HG02763 (cell line): Measurements from ENCODE around the gene UCK1.
"Not testable (repeated sequence)": the region's sequence is repeated elsewhere in the genome, so short reads cannot be mapped to it uniquely, and the experiment has no call there.

Experiments
- ATAC-seq: cut with Tn5 transposase; IDR thresholded peaks from one replicate; pipeline ENCODE4 v1.9.1; 2021; ENCODE audit warnings: mild to moderate bottlenecking, moderate library complexity; ENCODE audit not compliant: unreplicated experiment

The UCK1 gene

GRCh38 chr9:131554087-131554842, 23.2 kb upstream of the UCK1 start:
- ATAC-seq, result no peak

GRCh38 chr9:131552030-131552429, 21.0 kb upstream of the UCK1 start:
- no peak for ATAC-seq

- ATAC-seq, result not testable (repeated sequence)
These were observed 19.4 kb upstream of the UCK1 start for GRCh38 chr9:131550465-131550864.

GRCh38 chr9:131549186-131549585, 18.1 kb upstream of the UCK1 start:
- ATAC-seq, result not testable (repeated sequence)

- ATAC-seq, result no peak
These were observed 15.4 kb upstream of the UCK1 start for GRCh38 chr9:131546336-131547084.

- ATAC-seq, result no peak
These were observed 14.8 kb upstream of the UCK1 start for GRCh38 chr9:131545786-131546335.

- ATAC-seq, result no peak
These were observed 14.1 kb upstream of the UCK1 start, which contains the start of gene PRRT1B for GRCh38 chr9:131545003-131545785. TSS of gene PRRT1B (plus strand) at chr9:131545523. CDS start at chr9:131545616, 93 bp downstream.

- ATAC-seq, result no peak
These were observed 12.1 kb upstream of the UCK1 start for GRCh38 chr9:131543141-131543540.

GRCh38 chr9:131539223-131539923, 8.3 kb upstream of the UCK1 start:
- ATAC-seq, result no peak

GRCh38 chr9:131537946-131538345, 6.9 kb upstream of the UCK1 start:
- ATAC-seq, result no peak

- ATAC-seq, result no peak
These were observed 3.7 kb upstream of the UCK1 start for GRCh38 chr9:131534721-131535237.

GRCh38 chr9:131530546-131530919, 530 bp downstream of the UCK1 start:
- ATAC-seq, result no peak

- no peak for ATAC-seq
These were observed 1.2 kb downstream of the UCK1 start for GRCh38 chr9:131529597-131530545.

- no peak for ATAC-seq
These were observed 2.1 kb downstream of the UCK1 start for GRCh38 chr9:131528886-131529505.

- ATAC-seq, result no peak
These were observed 2.9 kb downstream of the UCK1 start for GRCh38 chr9:131528186-131528585.

GRCh38 chr9:131525643-131526565, 5.2 kb downstream of the UCK1 start:
- no peak for ATAC-seq

- ATAC-seq, result no peak
These were observed 6.3 kb downstream of the UCK1 start for GRCh38 chr9:131524665-131525315.
